GM18951 (cell line): ENCODE data around the gene TRRAP.

Experiments
- POLR2A ChIP-seq: IDR thresholded peaks from 4 replicates; pipeline ENCODE4 v1.6.1; 2011; ENCODE audit warnings: mild to moderate bottlenecking; ENCODE audit not compliant: insufficient read length, insufficient read depth; ENCODE audit errors: extremely low read depth
- in situ Hi-C: fragments of 300-500 bp; cut with MboI; formaldehyde crosslinking; loops from one replicate; pipeline ENCODE4 v1.12.0; 2022; ENCODE audit warnings: low sequenced_read_pairs, mixed read lengths, inconsistent platforms; ENCODE audit not compliant: unreplicated experiment

TRRAP gene

GRCh38 chr7:98878365-98879197 lies at the start of gene TRRAP:
Gene TRRAP (plus strand): TSS chr7:98878532. CDS start chr7:98881151, 2,619 bp downstream.
- in situ Hi-C loops: no loop called here
- peak; percentile 55 for TF ChIP-seq POLR2A

- in situ Hi-C loops: no loop called here
- no peak for TF ChIP-seq POLR2A
Measured at GRCh38 chr7:98830972-98831548, 47.3 kb upstream of the TRRAP start.

GRCh38 chr7:98831641-98832221 lies 46.6 kb upstream of the TRRAP start:
- no peak for TF ChIP-seq POLR2A
- in situ Hi-C loops: no loop called here

GRCh38 chr7:98833022-98833421 lies 45.3 kb upstream of the TRRAP start:
- TF ChIP-seq POLR2A: no peak
- in situ Hi-C loops: no loop called here

- in situ Hi-C loops: no loop called here
- TF ChIP-seq POLR2A: no peak
Measured at GRCh38 chr7:98834949-98835348, 43.4 kb upstream of the TRRAP start.

- in situ Hi-C loops: no loop called here
- TF ChIP-seq POLR2A: no peak
Measured at GRCh38 chr7:98836811-98837629, 41.3 kb upstream of the TRRAP start.

GRCh38 chr7:98837630-98837972 lies 40.7 kb upstream of the TRRAP start:
- no peak for TF ChIP-seq POLR2A
- in situ Hi-C loops: no loop called here

GRCh38 chr7:98840096-98840495 lies 38.2 kb upstream of the TRRAP start:
- no peak for TF ChIP-seq POLR2A
- in situ Hi-C loops: loop anchor here (5.0 to 10.0 kb wide), 2 partner anchors 95 to 408 kb away; no protein-coding TSS in a partner anchor

- in situ Hi-C loops: loop anchor here (5.0 to 10.0 kb wide), 2 partner anchors 96 to 408 kb away; no protein-coding TSS in a partner anchor
- TF ChIP-seq POLR2A: no peak
Measured at GRCh38 chr7:98840722-98841121, 37.6 kb upstream of the TRRAP start.

- in situ Hi-C loops: loop anchor here (5.0 to 10.0 kb wide), 2 partner anchors 97 to 409 kb away; no protein-coding TSS in a partner anchor
Measured at GRCh38 chr7:98841179-98841997, 36.9 kb upstream of the TRRAP start.

GRCh38 chr7:98842552-98842951 lies 35.8 kb upstream of the TRRAP start:
- in situ Hi-C loops: loop anchor here (5.0 to 10.0 kb wide), 2 partner anchors 98 to 410 kb away; no protein-coding TSS in a partner anchor

More at GRCh38 chr7:98841179-98841997, 36.9 kb upstream of the TRRAP start:
- no peak for TF ChIP-seq POLR2A

- no peak for TF ChIP-seq POLR2A
- in situ Hi-C loops: loop anchor here (10.0 kb wide), 1 partner anchor 104 kb away; no protein-coding TSS in a partner anchor
Measured at GRCh38 chr7:98848918-98849317, 29.4 kb upstream of the TRRAP start.
